ENCODE measurements around the gene SHISA9.

DNA sequence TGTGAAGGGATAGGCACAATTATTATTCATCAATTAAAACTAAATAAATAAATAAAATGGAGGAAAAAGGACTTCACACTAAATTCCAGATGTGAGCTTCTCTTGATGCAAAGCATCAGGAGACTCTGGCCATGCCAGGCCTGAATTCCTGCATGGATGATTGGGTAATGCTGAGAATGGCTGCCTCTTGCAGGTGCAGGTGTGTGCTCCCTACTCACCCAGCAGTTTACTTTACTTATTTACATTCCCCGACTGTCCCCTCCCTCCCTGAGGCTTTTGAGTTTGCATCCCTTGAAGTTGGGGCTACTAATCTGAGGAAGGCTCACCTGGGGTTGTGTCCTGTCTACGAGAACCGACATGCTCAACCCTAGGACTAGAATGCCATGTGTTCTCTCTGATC, 200.4 kb downstream of the SHISA9 start:
- TF ChIP-seq, protein P1, sequence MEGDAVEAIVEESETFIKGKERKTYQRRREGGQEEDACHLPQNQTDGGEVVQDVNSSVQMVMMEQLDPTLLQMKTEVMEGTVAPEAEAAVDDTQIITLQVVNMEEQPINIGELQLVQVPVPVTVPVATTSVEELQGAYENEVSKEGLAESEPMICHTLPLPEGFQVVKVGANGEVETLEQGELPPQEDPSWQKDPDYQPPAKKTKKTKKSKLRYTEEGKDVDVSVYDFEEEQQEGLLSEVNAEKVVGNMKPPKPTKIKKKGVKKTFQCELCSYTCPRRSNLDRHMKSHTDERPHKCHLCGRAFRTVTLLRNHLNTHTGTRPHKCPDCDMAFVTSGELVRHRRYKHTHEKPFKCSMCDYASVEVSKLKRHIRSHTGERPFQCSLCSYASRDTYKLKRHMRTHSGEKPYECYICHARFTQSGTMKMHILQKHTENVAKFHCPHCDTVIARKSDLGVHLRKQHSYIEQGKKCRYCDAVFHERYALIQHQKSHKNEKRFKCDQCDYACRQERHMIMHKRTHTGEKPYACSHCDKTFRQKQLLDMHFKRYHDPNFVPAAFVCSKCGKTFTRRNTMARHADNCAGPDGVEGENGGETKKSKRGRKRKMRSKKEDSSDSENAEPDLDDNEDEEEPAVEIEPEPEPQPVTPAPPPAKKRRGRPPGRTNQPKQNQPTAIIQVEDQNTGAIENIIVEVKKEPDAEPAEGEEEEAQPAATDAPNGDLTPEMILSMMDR (IDR thresholded peaks at IDR 0.05): no peak
- no peak for TF ChIP-seq ZFX (IDR thresholded peaks at IDR 0.05; ENCODE audit: borderline replicate concordance)

Measured in 22Rv1 (cell line).